Urothelium cell line (cell line): ENCODE data around the gene CMIP.

ENCODE experiments used
- DNase-seq: peaks from one replicate; pipeline ENCODE4 v3.0.0; 2011; ENCODE audit warnings: low spot score, mixed read lengths
- FAIRE-seq: peaks from 2 replicates; lab custom pipeline; 2011; peaks lifted over from hg19 to GRCh38; lab: Jason Lieb, UNC

The CMIP gene

DNA sequence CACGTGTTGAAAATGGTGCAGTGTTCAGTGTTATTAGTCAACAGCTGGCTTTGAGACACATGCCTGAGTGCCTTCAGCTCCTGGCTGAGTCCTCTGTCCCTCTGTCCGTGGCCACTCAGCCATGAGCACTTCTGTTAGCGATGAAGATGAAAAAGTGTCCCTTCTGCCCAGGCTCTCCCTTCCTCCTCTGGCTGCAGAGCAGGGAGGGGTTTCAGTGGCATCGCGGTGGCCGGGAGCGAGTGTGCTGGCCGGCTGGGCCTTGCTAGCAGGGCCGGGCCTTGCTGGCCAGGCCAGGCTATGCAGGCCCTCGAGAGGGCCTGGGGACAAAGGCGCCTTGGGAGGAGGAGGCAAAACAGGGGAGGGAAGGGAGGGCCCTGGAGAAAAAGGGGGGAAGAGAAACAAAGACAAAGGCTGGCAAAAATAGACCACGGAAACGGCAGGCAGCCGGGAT lies 47.7 kb downstream of the CMIP start:
- FAIRE-seq (no peak), DNase-seq (no peak)

DNA sequence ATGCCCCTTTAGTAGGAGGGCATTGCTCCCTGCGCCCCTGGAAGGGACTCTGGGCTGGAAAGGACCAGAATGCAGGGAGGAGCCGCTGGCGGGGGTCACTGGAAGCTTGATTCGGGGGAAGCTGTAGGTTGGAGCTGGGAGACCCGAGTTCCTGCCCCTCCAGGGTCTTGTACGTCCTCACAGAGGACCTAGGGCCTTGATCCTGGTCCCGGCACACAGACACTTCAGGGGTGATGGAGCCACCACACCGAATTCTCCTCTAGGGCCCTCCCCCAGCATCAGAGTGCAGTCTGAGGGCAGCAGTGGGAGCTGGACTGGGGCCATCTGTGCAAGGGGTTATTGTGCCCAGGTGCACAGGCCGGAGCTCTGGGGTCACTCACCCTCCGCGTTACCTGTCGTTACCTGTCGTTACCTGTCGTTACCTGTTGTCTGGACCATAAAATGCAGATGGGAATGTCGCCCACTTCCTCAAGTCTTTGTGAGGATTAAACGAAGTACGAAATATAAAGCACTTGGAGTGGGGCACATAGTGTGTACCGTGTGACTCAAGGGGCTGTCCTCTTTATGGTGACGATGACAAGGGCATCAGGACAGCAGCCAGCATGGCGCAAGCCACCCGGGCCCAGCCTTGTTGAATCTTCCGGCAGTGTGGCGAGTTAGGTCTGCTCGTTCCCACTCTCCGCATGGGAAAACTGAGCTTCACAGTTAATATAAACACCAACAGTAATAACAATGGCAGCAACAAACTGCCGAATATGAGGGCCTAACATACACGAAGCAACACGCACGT lies 48.6 kb downstream of the CMIP start:
- DNase-seq (no peak), FAIRE-seq (no peak)

DNA sequence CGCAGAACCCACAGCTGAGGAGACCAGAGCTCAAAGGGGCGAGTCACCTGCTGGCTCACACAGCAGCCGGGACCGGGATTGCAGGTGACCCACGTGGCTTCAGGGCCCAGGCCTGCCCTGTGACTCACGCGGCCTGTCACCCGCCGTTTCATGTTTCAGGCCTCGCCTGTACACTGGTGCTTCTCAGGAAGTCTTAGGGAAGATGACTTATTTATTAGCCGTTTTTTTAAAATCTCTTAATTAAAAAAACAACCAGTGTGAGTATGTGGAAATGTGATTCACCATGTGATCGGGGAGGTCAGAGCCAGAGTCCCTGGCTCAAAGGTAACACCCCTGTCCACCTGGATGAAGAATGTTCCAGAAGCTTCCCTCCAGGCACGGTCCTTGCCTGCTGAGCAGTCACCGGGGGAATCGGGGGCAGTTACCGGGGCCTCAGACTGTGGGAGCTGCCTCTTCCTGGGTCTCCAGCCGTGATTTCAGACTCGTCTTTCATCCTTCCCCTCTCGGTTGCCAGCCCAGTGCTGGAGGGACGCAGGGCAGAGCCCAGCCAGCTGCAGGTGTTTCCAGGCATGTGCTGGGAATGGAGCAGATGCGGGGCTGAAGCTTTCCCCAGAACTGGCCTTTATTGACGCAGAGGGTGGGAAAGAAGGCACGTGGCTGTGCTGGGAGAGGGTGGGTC lies 49.3 kb downstream of the CMIP start:
- DNase-seq (peak; percentile 91), FAIRE-seq (no peak)

DNA sequence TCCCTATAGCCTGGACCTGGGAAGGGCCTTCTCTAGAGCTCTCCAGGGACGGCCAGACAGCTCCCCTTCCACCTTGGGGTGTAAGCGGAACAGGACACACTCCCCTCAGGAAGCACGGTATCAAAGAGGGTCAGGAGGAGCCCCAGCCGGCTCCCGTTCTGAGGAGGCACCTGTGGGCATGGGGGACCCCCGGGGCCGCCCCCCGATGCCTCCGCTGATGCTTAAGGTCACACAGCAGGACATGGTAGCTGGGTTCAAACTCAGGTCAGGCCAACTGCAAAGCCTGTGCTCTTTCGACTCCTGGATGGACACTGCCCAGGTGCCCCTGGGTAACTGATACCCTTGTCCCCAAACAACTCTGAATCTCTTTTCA lies 49.8 kb downstream of the CMIP start:
- no peak for FAIRE-seq

DNA sequence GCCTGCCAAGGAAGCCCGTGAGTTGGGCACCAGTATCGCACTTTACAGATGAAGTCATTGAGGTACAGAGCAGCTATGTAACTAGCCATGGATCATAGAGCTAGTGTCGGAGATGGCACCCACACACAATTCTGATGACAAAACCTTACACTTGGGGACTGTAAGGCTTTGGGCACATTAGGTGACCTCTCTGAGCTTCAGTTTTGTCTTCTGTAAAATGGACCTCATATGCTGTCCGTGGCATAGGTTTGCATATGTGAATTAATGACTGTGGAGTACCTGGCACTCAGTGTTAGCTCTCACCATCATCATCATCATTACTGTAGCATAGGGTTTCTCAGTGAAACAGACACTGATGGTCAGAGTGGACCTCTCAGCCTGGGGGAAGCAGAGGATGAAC lies 50.3 kb downstream of the CMIP start:
- DNase-seq (no peak), FAIRE-seq (no peak)

More for the DNA sequence above, 49.8 kb downstream of the CMIP start:
- DNase-seq, result no peak

DNA sequence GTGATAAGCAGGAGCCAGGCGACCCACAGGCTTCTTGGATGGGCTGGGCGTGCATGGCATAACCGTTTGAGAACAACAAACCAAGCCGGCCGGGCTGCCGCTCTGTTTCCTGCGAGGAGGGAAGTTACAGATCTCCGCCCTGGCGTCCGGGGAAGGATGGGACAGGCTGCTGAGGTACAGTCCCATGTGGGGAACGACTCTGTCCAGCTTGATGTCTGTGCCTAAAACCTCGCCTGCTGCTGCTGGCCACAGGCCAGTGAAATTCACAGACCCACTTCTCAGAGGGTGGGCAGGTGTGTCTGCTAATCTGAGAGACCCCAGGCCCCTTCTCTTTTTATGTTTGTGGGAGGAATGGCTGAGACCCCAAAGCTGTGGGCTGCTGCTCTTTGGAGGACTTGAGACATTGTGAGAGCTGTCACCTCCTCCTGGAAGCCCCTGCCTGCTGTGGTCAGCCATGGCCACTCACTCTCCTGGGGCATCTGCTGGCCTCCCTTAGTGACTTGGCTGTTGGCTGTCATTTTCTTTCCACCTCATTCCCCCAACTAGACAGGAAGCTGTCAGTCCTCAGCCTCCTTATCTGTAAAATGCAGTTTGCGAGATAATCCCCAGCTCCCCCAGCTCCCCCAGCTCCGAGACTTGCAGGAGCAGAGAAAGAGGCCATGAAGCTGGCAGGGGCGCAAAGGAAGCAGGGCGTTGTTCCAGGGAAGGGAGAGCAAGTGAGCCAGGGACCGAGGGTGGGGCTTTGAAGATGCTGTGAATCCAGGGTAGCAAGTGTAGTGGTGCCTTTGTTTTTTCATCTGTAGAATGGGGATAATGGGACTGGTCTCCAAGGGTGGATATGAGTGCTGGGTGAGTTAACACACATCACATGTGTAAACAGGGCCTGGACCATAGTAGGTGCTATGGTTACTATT lies 51.0 kb downstream of the CMIP start:
- no peak for FAIRE-seq
- no peak for DNase-seq

DNA sequence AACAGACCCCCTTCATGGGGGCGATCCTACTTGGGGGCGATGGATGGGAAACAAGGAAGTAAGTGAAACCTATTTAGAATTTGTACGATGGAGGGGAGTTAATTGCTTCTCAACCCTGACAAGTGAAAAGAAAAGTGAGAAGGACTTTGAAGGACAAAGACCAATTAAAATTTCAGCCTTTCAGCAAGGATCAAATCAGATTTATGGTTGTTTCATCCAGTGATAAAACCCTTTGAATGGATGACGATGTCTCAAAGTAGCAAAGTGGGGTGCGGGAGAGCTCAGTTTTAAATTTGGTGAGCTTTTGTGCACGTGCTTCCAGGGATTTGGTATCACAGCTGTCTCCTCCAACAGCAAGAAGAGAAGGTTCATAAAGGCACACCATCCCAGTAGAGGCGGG lies 51.7 kb downstream of the CMIP start:
- no peak for FAIRE-seq
- DNase-seq, result no peak

DNA sequence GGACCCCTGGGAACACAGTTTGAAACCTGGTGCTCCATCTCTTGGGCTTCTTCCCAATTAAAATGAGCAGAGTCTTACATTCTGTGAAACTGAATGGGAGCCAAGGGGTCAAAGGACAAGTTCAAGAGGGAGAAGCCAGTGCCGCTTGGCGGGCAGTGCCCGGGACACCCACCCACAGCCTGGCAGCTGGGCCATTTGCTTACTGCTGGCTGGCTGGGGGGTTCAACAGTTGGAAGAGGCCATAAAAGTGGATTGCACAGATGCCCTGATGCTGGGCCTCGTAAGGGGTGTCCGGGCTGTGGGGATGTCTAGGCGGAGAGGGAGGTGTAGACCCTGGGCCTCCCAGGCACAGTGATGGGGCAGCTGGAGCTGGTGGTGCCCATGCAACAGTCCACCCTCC lies 52.1 kb downstream of the CMIP start:
- DNase-seq, result no peak
- FAIRE-seq, result no peak

DNA sequence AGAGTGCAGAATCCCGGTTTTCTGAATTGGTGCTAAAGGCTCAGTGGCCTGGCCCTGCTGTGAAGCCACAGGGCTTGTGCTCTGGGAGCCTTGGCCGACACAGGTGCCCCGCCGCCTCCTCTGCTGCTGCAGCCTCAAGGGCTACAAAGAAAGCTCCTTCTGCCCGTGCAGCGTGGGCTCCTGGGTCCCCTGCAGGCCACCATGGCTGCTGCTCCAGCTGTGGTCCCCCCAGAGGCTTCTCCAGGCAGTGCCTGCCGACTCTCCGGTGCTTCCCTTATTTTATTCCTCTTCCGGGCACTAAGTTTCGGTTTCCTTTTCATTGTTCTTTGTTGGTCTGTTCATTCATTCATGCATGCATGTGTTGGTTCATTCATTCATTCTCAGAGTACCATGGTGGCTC lies 53.1 kb downstream of the CMIP start:
- DNase-seq (no peak), FAIRE-seq (no peak)

DNA sequence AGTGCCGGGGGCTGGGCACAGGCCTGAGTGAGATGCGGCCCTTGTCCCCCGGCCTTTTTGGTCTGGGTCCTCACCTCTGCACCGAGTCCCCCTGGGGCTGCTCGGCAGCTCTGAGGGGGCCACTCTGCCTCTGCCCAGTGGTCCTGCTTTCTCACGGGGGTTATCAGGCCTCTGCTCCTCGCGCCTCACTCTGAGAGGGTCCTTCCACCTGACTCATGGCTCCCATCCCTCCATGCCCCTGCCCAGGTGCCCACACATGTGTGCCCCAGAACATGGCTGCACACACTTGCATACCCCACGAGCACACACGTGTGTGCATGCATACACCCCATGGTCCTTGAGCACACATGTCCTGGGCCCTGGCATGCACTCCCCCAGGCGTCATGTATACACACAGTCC lies 53.7 kb downstream of the CMIP start:
- FAIRE-seq (no peak), DNase-seq (no peak)

DNA sequence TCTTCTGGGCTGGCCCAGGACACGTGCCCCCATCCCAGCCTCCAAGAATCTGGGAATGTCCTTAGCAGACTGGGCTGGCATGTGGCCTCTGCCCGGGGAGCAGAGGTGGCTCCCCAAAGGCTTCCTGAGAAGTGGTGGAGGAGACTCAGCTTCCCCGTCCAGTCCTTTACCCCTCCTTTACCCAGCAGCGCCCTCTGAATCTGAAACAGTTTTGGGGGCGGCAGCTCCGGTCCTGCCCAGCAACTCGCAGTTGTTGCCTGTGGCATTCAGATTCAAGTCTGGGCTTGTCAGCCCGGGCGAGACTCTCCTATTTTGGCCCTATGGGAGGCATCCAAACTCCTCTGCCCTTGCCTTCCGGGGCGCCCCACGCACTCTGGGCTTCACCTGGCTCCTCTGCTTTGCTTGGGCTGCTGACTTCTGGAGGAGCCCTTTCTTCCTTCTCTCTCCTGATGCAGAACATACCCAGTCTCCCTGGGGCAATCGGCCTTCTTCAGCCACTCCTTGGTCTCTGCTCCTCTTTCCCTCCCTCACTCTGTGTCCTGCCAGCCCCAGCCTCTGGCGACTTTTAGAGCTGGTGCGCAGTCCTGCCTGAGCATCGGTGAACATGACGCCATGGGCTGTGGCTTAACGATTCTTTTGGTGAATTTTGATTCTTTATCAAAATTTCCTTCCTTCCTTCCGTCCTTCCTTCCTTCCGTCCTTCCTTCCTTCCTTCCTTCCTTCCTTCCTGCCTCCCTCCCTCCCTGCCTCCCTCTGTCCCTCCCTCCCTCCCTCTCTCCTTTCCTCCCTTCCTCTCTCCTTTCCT lies 55.2 kb downstream of the CMIP start:
- FAIRE-seq (no peak), DNase-seq (no peak)

DNA sequence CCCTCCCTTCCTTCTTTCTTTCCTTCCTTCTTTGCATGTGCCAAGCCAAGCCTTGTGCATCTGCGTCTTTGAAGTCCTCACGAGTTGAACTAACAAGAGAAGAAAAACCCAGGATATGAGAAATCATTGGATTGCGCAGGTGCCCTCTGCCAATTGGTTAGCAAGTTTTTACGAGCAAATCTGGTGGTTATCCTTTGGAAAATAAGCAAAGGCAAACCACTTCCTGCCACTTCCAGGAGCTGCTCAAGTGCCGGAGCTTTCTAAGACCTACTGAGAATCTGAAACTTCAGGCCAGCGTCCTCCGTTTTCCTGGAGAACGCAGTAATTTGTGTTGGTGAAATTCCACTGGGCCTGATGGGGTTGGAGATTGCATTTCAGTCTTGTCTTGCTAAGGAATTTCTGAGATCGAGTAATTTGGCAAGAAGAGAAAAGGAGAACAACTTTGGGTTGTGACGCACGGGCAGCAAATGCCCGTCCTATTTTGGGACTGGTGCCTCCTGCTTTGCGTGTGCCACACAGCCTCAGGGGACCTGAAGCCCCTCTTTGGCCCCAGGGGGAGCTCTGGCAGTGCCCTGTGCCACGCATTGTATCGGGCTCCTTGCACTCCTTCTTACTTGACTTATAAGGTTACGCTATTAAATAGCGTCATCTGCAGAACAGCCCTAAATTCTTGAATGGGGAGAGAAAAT lies 56.4 kb downstream of the CMIP start:
- DNase-seq (peak; percentile 74), FAIRE-seq (no peak)

DNA sequence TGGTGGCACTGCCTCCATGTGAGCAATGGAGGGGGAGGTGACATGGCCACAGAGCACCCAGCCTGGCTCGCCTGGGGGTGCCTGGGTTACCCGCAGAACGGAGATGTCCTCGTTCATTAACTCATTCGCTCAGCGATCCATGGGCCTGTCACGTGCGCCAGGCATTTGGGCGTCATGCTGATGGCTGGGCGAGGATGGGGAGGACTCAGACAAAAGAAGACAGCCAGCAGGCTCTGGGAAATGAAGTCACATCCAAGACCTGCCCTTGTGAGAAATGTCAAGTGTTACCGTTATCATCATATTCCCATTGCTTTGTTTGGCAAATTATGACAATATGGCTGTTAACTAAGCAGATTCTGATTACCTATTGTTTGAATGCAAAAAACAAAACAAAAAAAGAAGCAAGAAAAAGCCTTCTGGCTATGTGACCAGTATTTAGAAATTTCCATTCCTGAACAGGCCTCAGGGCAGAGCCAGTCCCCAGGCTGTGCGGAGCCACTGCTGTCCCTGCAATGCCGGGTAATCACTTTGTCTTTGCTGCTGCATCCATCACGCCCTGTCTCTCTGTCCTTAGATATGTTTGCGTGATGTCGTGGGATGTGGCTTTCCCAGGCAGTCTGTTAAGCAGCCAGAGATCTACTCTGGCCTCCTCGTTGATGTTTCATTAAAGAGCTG lies 57.9 kb downstream of the CMIP start:
- FAIRE-seq (no peak), DNase-seq (no peak)

DNA sequence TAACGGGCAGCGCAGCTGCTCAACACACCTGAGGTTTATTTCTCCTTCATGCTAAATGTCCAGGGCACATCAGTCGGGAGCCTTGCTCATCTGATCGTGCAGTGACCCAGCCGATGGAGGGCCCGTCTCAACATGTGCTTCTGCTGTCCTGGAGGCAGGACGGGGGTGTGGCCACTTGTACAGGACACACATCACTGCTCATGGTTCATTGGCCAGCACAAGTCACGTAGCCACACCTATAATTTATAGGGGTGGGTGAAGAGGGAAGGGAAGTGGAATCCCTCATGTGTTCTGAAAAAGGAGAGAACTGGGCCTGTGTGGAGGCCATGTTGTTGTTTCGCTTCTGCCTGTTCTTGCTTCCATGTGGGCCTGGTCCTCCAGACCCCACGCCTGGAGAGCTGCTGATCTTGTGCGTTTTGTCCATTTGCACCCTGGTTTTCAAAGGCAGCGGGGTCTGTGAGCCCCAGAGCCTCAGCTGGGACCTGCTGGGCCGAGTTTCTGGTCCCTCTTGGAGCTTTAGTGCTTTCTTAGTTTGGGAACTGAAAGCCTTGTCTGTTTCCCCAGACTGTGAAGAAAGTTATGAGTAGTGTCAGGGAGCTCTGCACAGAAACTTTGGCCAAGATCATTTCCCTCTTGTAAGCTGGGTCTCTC lies 60.5 kb downstream of the CMIP start:
- no peak for FAIRE-seq
- DNase-seq, result no peak

DNA sequence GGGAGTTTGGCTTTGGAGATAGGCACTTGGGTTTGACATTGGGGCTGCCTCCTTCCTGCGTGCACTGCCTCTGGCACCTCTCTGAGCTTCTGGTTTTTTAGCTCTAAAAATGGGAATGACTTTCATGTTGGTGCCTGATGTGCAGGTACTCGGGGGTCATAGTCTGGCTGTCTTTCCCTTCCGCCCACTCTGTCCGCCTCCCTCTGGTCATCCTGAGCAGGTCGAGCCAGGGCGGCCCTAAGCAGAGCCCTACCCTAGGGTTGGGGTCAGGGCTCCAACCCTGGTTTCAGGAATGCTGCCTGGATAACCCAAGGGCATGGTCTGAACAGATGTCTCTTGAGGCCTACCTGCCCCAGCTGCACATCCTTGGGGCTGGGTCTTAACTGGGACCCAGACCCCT lies 64.8 kb downstream of the CMIP start:
- no peak for DNase-seq
- FAIRE-seq, result no peak

DNA sequence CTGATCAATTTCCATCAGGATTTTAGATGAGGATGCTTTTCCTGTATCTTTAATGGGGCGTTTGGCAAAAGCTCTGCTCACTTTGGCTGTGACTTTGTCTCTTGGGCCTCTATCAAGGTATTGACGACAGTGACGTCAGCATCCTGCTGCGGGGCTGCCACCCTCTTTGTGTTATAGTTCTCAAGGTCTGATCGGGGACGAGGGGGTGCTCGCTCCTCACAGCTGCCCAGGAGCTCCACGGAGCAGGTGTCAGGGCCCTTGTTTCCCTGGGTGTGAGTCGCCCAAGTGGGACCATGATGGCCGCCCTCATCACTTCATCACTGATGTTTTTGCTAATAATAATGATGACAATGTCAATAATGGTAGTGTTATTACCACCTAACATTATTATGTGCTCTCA lies 65.4 kb downstream of the CMIP start:
- FAIRE-seq (no peak), DNase-seq (no peak)

DNA sequence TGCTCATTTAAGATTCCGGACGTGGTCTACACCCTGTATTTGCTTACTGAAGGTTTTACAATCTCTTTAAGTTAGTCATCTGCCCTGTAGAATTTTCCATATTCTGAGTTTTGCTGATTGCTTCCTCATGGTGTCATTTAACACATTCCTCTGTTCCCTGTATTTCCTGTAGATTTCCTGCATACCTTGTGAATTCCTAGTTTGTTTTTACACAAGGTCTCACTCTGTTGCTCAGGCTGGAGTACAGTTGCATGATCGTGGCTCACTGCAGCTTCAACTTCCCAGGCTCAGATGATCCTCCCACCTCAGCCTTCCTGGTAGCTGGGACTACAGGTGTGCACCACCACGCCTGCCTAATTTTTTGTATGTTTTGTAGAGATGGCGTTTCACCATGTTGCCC lies 66.8 kb downstream of the CMIP start:
- FAIRE-seq (no peak), DNase-seq (no peak)

DNA sequence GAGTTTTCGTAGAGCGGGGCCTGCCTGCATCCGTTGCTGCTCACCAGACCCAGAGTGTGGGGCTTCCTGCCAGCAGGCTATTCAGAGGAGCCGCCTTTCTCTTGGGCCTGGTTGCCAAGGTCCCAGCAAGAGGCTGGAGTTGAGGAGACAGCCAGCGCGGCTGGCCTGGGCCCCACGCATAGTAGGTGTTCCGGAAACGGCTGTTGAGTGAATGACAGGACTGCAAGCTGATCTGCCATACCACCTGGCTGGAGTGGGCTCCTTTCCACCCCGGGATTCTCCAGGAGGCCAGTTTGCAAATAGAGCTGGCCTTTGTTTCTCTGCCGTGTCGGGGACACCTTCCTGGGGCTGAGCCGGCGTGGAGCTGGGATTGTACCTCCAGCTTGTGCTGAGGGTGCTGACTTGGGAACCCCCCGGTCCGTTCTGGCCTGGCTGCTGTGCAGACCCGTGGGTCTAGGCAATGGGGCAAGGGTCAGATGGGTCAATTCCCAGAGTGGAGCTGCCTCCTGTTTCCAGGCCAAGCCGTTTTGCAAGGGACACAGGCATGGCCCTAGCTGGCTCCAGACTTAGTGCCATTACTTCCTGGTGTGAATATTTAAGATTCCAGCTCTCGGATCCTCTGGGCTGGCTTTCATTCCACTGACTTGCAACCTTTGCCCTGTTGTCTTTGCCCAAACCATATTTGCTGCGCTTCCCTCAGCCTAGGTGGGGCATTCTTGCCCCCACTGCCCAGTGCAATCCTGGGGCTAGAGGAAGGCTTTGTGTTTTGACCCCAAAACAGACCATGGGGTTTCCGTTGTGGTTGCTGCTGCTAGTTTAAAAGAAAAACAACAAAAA lies 68.8 kb downstream of the CMIP start:
- FAIRE-seq (no peak), DNase-seq (no peak)
